Measurements from ENCODE around the gene ZCCHC10.
"Not testable (repeated sequence)": the region's sequence is repeated elsewhere in the genome, so short reads cannot be mapped to it uniquely, and the experiment has no call there.

The ZCCHC10 gene

DNA sequence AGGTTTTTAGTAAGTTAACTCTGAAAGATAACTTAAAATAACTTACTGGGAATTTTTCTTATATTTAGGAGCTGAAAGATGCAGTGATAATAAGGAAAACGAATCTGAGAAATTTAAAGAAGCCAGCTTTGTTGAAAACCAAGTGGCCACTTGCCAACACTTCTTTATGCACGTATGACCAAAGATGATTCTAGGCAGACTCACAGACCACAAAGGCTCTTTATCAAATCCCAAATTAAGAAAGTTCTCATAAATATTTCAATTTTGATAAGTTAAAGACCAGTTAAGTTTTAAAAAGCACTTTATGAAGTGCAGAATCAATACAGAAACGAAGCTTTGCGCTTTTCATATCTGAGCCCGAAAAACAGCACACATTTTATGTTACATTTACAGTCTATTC lies 64.5 kb downstream of the ZCCHC10 start:
- Histone ChIP-seq H3K27ac (peak overlapping the region; percentile 88), H3K27me3 (no peaks in the 10 kb centered on the region), H3K9me3 (no peaks in the 10 kb centered on the region), H3K4me3 (peak overlapping the region; percentile 83), H3K36me3 (peaks cover 28% of the 10 kb centered on the region), H3K9ac (peak overlapping the region; percentile 87), H4K20me1 (peaks cover 54% of the 10 kb centered on the region), H3K4me2 (peak overlapping the region; percentile 90), H3K4me1 (peaks cover 22% of the 10 kb centered on the region)
- TF ChIP-seq Cebpa-rat (IDR thresholded peaks at IDR 0.05): no peak

DNA sequence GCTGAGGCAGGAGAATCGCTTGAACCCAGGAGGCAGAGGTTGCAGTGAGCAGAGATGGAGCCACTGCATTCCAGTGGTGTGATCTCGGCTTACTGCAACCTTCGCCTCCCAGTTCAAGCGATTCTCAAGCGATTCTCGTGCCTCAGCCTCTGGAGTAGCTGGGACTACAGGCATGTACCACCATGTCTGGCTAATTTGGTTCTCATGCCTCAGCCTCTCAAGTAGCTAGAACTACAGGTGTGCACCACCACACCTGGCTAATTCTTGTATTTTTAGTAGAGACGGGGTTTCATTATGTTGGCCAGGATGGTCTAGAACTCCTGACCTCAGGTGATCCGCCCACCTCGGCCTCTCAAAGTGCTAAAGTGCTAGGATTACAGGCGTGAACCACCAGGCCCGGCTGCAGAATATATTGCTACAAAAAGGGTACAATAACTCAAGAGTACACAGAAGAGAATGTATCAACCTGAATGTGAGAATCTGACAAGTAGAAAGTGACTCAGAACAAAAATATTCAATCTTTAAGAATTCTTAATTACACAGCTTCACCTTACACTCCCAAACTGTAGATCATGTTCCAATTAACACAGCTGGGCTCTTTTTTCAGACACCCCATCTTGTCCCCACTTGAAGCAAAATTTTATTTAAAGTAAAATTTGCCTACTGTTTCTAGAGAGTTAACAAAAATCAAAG lies 65.1 kb downstream of the ZCCHC10 start:
- H3K9me3 ChIP-seq, H3K27me3 ChIP-seq: not testable (repeated sequence)
- 0 out of 2 replicates have a peak overlapping the region, but pooled peaks have one; percentile 88 for H3K27ac ChIP-seq
- H3K9ac ChIP-seq: peak overlapping the region; percentile 87
- peak overlapping the region; percentile 83 for H3K4me3 ChIP-seq
- peaks cover 60% of the 10 kb centered on the region for H4K20me1 ChIP-seq
- peaks cover 35% of the 10 kb centered on the region for H3K36me3 ChIP-seq
- peak overlapping the region; percentile 90 for H3K4me2 ChIP-seq
- peaks cover 22% of the 10 kb centered on the region for H3K4me1 ChIP-seq

- Histone ChIP-seq H3K4me1 (peaks cover 15% of the 10 kb centered on the region), H3K36me3 (peaks cover 80% of the 10 kb centered on the region), H4K20me1 (peaks cover 98% of the 10 kb centered on the region)
- H3K4me2 ChIP-seq, H3K27ac ChIP-seq, H3K27me3 ChIP-seq, H3K4me3 ChIP-seq, H3K9ac ChIP-seq, H3K9me3 ChIP-seq: not testable (repeated sequence)
Observed at GRCh38 chr5:132956166-132956799, 70.1 kb downstream of the ZCCHC10 start.

GRCh38 chr5:132953710-132954109 lies 72.6 kb downstream of the ZCCHC10 start:
- H3K27ac ChIP-seq: no peak overlapping the region
- H3K4me2 ChIP-seq: no peak overlapping the region
- peaks cover 82% of the 10 kb centered on the region for H3K36me3 ChIP-seq
- no peak for TF ChIP-seq Cebpa-rat (IDR thresholded peaks at IDR 0.05)
- no peak overlapping the region for H3K4me3 ChIP-seq
- peaks cover 9% of the 10 kb centered on the region for H3K9me3 ChIP-seq
- peaks cover 98% of the 10 kb centered on the region for H4K20me1 ChIP-seq
- H3K9ac ChIP-seq: no peak overlapping the region
- peaks cover 5% of the 10 kb centered on the region; the same call in 1 of the 2 replicates for H3K4me1 ChIP-seq
- no peaks in the 10 kb centered on the region for H3K27me3 ChIP-seq

GRCh38 chr5:132952829-132953228 lies 73.5 kb downstream of the ZCCHC10 start:
- Histone ChIP-seq H3K4me1 (peaks cover 5% of the 10 kb centered on the region; the same call in 1 of the 2 replicates), H3K4me3 (no peak overlapping the region), H3K9ac (no peak overlapping the region), H4K20me1 (peaks cover 98% of the 10 kb centered on the region), H3K9me3 (peaks cover 9% of the 10 kb centered on the region), H3K36me3 (peaks cover 80% of the 10 kb centered on the region), H3K4me2 (no peak overlapping the region), H3K27me3 (no peaks in the 10 kb centered on the region), H3K27ac (no peak overlapping the region)
- TF ChIP-seq Cebpa-rat (IDR thresholded peaks at IDR 0.05): no peak

GRCh38 chr5:132951897-132952296 lies 74.5 kb downstream of the ZCCHC10 start:
- H3K9me3 ChIP-seq: peaks cover 9% of the 10 kb centered on the region
- no peak overlapping the region for H3K4me2 ChIP-seq
- peaks cover 5% of the 10 kb centered on the region; the same call in 1 of the 2 replicates for H3K4me1 ChIP-seq
- TF ChIP-seq Cebpa-rat (IDR thresholded peaks at IDR 0.05): no peak
- peaks cover 98% of the 10 kb centered on the region for H4K20me1 ChIP-seq
- no peaks in the 10 kb centered on the region for H3K27me3 ChIP-seq
- no peak overlapping the region for H3K4me3 ChIP-seq
- no peak overlapping the region for H3K27ac ChIP-seq
- no peak overlapping the region for H3K9ac ChIP-seq
- H3K36me3 ChIP-seq: peaks cover 77% of the 10 kb centered on the region

GRCh38 chr5:132949136-132949535 lies 77.2 kb downstream of the ZCCHC10 start:
- Histone ChIP-seq H3K9ac (no peak overlapping the region), H3K4me1 (peaks cover 4% of the 10 kb centered on the region; the same call in 1 of the 2 replicates), H3K4me2 (no peak overlapping the region), H4K20me1 (peaks cover 100% of the 10 kb centered on the region), H3K27me3 (no peaks in the 10 kb centered on the region), H3K27ac (no peak overlapping the region), H3K9me3 (0 out of 2 replicates have a peak, but pooled peaks cover 6% of the 10 kb centered on the region), H3K36me3 (peaks cover 75% of the 10 kb centered on the region), H3K4me3 (no peak overlapping the region)
- TF ChIP-seq Cebpa-rat (IDR thresholded peaks at IDR 0.05): no peak

GRCh38 chr5:132947671-132948070 lies 78.7 kb downstream of the ZCCHC10 start:
- H3K4me1 ChIP-seq: no peaks in the 10 kb centered on the region
- no peak for TF ChIP-seq Cebpa-rat (IDR thresholded peaks at IDR 0.05)
- H3K36me3 ChIP-seq: peaks cover 75% of the 10 kb centered on the region
- H3K27me3 ChIP-seq: no peaks in the 10 kb centered on the region
- 0 out of 2 replicates have a peak, but pooled peaks cover 6% of the 10 kb centered on the region for H3K9me3 ChIP-seq
- no peak overlapping the region for H3K4me2 ChIP-seq
- peaks cover 100% of the 10 kb centered on the region for H4K20me1 ChIP-seq
- H3K9ac ChIP-seq: no peak overlapping the region
- H3K27ac ChIP-seq: no peak overlapping the region
- H3K4me3 ChIP-seq: no peak overlapping the region

Measured in BLaER1 (cell line).